ENCODE results near the gene SND1.
"Not testable (repeated sequence)": the region's sequence is repeated elsewhere in the genome, so short reads cannot be mapped to it uniquely, and the experiment has no call there.

The SND1 gene

DNA sequence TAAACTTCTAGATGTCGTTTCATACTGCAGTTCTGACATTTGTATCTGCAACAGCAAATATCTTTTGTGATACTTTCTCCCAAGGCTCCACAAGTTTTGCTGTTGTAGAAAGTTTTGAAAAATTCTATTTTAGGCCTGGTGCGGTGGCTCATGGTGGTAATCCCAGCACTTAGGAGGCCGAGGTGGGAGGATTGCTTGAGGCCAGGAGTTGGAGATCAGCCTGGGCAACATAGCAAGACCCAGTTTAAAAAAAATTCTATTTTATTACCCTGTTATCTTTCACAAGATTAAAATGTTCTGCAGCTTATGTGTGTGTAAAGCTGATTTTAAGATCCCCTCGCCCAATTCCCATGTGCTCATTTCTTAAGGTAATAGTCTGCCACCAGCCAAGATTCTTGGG, 1.4 kb downstream of the SND1 start:
- DNase-seq, result no peak

DNA sequence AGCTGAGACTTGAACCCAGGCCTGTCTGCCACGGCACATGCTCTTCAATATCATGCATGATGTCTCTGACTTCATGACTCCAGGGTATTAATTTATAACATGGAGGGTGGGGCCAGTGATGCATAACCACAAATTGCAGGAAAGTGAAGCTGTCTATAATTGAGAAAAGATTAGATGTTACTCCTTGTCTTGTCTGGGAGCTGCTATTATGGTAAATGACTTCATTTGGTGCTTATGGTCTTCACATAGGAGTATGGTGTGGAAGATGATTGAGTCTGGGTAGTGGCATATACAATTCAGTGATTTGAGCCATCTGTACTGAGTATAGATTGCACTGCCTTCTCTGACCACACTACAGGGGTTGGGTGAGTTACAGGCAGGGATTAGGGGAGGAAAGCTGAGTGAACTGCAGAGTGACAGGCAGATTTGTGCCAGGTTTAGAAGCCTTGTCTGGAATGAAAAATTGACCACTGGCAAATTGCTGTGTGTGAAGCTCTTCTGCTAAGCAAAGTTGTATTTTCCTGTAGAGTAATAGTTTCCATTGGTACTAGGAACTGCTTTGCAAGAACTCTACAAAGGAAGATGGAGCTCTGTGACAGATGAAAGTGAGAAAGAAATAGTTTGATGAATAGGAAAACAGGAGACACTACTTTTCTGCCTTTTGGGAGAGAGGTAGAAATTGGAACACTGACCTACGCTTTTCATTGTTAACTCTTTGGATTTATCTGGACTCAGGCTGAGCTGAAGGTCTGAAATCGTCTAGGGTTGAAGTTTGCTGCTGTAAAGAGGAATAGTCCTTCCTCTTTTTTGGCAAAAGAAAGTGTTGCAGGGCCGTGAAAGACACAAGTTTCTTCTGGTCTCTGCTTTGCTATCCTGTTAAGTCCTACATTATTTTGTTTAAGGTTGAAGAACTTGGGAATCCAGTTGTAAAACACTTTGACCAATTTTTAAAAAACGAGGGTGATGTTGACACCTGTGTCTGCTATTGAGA, 2.7 kb downstream of the SND1 start:
- DNase-seq, result no peak

DNA sequence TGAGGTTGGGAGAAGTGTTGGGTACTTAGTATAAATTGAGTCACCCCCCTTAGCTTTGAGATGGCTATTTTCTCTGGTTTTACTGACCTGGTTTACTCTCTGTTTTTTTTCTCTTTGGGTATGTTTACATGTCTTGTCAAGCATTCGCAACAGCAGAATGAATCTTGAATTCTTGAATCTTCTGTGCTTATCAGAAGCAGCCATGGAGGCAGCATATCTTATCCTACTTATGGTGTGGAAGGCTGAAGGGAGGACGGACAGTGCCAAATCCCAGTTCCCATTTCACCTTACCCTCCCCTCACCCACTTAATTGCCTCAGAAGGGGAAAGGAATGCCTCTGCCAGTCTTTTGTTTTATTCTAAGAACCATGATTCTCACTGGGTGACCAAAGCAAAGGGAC, 3.7 kb downstream of the SND1 start:
- DNase-seq, result no peak

DNA sequence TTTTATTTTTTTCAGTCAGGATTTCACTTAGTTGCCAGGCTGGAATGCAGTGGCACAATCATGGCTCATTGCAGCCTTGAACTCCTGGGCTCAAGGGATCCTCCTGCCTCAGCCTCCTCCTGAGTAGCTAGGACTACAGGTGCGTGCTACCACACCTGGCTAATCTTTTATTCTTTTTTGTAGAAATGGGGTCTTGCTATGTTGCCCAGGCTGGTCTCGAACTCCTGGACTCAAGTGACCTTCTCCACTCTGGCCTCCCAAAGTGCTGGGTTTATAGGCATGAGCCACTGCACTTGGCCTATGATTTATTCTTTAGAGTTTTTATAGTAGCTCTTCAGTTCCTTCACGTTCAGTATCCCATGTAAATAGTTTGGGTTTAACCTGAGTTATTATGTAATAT, 5.5 kb downstream of the SND1 start:
- DNase-seq, result no peak

DNA sequence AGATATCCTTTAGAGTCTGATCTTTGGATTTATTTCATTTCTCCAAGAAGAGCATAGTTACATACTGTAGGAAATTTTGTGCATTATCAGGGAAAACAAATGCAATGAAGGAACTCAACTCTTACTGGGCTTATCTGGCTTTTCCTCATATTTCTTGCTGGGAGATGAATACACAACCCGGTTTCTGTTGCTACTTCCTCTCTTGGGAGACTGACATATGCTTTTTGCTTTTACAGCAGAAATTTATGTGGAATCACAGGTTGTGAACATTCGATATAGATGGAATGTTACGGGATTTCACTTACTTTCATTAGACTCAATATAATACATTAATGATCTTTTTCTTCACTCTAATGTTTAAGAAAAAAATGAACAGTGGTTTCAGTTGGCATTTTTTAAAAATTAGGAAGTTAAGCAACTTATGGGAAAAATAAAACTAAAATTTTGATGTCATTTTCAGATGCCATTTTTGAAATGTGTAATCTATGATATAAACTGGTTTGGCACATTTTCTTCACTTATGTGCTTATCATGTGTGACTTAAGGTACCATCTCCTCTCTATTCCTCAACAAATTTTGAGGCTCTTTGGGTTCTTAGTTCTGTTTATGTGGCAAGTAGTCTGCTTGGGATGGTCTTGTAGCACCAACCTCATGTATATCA, 7.1 kb downstream of the SND1 start:
- no peak for DNase-seq

DNA sequence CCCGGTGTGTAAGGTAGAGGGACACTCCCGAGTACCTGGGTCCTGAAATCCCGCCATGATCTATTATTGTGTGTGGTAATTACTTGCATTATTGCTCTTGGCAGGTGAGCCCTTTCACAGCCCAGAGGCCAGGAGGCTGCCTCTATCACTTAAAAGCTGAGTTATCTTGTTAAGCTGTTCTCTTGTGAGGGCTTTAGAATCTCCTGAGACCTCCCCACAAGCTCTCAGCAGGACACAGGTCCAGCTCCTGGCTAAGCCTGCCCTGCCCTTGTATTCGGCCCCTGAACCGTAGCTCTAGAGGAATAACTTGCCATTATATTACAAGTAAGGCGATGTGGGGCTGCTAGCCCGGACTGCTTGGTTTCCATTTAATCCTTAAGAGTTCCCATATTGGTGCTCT, 13.9 kb downstream of the SND1 start:
- DNase-seq, result no peak

DNA sequence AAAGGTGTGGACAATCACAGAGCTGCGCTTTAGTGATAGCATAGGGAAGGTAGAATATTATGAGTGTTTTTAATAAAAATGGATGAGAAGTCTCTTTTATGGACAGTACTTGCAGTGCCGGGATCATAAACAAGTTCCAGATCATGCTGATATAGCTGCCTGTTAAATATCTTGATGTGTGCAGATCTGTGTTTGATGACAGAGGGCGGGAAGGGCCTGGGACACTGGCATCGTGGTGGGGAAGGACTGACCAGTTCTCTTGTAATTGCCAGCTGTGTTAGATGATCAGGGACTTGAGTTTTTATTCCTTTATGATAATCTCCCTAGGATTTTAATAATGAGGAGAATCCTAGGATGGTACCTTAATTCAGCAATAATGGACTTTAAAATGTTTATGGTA, 14.6 kb downstream of the SND1 start:
- no peak for DNase-seq

DNA sequence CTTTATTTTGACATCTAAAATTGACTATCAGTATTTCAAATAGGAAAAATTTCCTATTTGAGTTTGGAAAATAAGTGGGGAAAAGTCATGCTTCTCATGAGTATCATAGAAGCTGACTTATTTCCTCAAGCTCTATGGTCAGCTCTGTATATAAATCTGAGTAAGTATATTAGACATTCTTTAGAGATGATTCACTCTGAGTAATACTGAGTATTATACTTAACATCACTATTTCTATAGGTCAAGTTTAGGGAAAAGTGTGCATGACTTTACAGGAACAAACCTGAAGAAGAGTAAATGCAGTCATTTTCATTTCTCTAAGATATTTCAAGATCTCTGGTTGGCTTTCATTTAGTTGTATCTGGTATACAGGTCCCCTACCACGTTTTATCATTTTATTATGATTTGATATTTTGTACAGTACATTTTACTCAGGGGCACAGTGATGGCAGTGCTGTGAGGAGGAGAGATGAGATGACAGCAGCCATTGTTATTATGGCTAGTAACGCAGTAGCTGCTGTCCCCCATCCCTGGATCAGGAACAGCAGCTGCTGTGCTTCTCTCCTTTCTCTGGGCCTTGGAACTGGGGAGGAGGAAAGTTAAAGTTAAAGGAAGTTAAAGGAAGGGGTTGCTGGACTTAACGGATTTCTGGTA, 15.2 kb downstream of the SND1 start:
- DNase-seq, result no peak

DNA sequence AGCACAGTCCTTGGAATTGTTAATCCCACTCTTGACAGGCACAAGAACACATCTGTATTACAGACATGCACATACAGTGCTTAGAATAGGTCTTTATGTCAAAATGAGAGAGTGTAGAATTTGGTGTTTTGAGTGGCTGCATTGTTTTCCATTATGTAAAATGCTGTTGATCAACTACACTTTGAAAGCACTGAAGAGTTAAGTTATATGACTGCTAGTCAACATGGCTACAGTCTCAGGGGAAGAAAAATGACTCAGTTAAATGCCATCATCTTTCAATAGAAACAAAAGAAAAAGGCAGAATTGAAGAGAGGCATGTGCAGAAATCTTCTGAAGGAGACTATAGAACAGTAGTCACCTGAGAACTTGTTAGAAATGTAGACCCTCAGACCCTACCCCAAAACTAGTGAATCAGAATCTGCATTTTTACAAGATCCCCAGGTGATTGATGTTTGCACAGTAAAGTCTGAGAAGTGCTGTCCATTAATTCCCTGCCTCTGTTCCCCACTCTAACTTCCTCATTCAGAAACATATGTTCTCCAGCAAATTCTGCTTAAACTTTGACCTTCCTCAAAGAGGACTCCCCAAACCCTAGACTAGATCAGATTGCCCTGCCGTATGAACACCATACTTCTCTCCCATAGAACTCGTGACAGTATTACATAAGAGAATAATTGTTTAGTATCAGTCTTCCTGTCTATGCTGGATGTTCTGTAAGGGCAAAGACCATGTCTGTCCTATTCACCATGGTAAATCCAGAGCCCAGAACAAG, 16.0 kb downstream of the SND1 start:
- no peak for DNase-seq

DNA sequence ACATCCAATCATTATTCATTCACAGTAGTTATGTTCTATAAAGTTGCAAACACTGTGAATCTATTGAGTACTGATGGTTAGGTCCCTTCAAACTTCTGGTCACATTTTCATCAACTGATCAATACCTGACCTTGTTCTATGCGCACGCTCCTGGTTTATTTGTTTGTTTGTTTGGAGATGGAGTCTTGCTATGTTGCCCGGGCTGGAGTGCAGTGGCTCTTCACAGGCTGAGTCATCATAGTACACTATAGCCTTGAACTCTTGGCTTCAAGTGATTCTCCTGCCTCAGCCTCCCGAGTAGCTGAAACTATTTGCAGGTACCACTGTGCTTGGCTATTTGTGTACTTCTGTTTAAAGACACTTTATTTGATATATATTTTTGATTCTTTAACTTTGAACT, 19.3 kb downstream of the SND1 start:
- DNase-seq, result no peak

DNA sequence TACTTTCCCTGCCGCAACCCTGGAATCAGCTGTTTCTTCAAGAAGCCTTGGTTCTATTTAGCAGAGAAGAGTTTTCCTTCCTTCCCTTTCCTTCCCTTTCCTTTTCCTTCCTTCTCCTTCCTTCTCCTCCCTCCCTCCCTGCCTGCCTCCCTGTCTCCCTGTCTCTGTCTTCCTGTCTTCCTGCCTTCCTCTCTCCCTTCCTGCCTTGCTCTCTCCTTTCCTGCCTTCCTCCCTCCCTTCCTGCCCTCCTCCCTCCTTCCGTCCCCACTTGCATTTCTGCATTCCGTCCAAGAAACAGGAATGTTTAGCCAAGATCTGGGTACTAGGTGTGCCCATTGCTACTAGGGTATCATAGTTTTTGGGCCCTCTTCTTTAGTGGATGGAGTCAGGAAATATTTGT, 21.9 kb downstream of the SND1 start:
- DNase-seq, result no peak

DNA sequence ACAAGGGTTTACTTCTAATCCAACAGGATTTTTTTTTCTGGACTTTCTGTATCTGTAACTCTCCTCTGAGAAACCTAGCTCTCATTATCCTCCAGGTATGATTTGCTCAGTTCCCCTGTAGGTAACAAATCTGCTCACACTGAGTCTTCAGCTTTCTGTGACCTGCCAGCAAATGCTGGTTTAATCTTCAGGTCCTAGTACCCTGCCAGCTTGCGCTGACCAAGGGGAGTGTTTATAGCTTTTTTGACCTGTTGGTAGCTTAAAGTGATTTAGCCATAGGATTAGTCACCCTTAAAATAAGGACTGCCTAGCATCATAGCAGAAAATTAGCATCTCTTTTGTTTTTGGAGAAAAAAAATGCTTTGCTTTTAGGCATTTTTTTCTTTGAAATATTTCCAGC, 22.4 kb downstream of the SND1 start:
- DNase-seq, result no peak

DNA sequence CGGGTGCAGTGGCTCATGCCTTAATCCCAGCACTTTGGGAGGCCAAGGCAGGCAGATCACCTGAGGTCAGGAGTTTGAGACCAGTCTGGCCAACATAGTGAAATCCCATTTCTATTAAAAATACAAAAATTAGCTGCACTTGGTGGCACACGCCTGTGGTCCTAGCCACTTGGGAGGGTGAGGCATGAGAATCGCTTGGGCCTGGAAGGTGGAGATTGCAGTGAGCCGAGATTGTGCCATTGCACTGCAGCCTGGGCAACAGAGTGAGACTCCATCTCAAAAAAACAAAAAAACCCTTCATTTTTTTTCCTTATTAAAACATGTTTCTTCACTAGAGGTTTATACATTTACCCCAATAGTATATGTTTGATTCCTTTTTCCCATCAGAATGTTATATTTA, 22.9 kb downstream of the SND1 start:
- not testable (repeated sequence) for DNase-seq

DNA sequence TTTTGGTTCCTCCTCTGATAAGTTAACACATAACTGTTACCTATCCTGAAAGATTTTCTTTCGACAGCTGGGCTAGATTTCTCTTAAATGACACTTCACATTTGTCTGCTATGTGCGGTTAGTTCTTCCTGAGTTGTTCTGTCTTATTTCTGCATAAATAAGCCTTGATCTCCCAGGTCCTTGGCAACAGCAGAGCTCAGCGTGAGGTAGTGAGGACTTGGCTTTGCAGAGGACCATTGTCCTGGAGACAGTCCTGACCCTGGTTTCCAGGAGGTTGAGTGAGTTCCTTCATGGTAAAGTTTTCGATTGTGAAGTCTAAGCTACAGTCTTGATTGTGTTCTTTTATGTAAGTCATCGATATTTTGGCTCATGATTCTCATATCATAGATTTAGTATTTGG, 23.7 kb downstream of the SND1 start:
- DNase-seq, result no peak

DNA sequence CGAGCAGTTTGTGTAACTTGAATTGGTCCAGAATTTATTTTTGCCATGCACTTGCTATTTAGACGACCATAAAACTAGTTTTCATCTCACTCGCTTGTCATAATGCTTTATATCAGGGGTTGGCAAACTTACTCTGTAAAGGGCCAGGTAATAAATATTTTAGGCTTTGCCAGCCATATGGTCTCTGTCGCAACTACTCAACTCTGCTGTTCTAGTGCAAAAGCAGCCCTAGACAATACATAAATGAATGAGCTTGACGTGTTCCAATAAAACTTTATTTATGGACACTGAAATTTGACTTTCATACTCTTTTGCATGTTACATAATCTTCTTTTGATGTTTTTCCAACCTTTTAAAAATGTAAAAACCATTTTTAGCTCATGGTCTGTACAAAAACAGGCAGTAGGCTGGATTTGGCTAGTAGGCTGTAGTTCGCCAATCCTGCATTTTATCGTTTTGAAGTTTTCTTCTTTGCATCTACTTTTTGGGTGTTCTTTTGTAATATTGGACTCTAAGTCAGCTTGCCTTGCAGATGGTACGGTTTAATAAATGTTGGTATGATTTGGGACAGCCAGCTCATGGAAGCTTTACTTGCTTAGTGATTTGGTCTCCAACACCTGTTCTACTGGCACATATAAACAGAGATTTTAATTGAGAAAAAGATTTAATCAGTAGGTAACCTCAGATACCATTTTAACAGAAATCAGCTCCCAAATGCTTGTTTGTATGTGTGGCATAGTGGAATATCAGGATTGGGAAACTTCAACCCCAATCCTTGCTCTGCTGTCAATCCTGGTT, 25.6 kb downstream of the SND1 start:
- no peak for DNase-seq

DNA sequence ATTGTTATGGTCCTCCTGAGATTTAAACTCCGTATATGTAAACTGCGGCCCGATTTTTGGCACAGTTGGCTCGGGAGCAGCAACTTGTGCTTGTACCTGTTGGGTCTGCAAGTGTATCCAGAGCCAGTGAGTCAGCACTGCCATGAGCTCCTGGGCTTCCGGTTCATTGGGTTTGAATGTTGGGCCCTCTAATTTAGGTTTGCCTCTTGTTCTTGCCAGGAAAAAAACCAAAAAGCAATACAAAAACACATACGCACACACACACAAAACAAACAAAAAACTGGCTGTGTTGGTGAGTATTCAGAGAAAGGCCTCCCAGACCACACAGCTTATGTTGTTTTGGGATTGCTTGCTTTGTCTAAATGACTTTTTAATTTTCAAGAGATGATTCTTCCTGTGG, 26.3 kb downstream of the SND1 start:
- peak; percentile 47 for DNase-seq

DNA sequence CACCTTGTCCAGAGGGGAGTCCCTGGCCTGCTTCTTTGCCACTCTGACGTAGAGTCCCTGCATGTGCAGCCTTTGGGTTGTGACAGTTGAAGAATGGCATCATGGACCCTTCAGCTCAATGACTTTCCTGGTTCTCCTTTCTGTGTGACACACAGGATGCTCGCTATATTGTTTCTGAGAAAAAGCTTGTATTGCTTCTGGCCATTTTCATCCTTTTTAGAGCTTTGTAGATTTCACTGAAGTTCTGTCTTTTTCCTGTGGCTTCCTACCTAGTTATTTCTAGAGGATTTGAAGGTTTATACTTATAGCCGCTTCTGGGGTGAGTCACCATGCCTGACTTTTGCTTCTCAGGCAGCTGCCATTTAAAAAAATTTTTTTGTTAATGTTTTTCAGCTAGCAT, 27.0 kb downstream of the SND1 start:
- DNase-seq, result no peak

DNA sequence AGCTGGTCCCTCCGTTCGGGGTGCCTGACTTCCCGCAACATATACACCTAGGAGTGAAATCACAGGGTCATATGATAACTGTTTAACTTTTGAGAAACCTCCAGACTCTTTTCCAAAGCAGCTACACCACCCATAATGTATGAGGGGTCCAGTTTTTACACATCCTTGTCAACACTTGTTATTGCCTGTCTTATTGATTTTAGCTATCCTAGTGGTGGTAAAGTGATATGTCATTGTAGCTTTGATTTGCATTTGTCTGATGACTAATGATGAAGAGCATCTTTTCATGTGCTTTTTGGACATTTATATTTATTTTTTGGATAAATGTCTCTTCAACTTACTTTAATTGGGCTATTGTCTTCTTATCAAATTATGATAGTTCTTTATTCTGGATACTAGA, 29.0 kb downstream of the SND1 start:
- no peak for DNase-seq

DNA sequence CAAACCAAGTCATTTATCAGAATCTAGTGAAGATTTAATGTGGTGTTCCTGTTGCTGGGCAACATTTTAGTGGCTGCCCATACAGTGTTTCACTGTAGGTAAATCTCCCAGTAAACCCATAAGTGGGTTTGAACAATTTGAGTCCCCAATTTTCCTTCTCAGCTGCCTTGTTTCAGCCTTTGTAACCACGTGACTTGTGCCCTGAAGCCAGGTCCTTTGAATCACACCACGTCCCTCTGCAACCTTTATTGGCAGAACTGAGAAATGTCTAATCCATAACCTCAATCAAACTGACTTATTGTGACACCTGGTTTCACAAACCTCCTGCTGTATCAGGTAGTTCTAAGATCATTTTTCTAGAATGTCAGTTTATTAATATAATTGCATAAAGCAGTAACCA, 30.1 kb downstream of the SND1 start:
- DNase-seq, result no peak

DNA sequence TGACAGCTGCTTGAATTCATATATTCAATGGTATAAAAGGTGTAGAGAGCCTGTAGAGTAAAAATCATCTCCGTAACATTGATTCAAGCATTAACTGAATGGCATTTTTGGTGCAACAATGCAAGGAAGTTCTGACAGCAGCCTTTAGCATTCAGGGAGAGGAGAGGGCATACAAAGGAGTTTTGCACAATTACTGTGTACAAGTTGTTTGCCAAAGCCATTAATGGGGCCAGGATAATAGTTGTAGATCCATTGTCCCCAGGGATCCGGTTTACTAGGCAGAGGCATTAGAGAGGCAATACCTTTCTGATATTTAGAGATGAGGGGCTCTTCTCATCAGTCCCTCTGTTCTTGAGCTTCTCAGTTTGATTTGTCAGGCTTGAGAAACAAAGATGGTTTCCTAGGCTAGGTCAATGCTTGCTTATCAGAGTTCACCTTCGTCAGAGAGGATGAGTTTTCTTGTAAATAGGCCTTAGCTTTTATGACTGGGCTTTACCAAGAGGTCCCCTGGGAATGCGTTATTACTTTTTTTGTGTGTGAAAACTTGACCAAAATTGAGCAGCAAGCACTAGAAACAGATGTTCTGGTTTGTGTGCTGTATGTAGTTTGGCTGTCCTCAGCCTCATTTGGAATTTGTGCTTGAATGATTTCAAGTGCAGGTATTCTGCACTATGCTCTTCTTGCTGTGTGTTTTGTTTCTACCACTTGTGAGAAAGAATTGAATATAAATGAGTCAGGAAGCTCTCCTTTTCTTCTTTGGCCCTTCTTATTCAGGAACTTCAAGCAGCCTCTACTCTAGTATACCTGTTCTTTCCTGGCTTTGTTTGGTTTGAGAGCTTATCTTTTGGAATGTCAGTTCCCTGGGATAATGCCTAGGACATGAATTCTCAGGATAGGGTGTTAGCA, 32.0 kb downstream of the SND1 start:
- no peak for DNase-seq

DNA sequence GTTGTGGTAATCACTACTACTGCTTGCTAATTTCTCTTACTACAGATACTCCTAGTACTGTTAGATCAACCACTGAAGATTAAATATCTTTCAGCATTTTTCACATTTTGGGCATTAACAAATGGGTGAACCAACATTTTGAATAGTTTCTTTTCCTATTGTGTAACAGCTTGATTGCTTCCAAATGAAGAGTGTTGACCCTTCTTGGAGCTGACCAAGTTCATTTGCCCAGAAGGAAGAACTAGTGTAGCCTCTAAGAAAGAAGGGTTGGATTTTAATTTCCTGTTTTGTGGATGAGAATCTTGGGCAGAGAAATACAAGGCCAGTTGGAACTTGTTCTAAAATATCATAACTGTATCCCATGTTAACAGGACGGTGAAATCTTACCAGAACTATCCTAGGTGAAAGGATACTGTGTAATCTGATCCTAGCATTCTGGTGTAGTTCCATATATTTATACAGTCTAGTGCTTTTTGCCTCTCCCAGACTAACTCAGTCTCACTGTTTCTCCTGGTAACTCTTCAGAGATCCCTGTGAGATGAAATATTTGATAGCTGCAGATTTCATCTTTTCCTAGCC, 37.3 kb downstream of the SND1 start:
- no peak for DNase-seq

All from NCI-H446 treated with DMSO at 0.1 percent for 48 hours (cell line).